CD4-positive, alpha-beta T cell treated with Interleukin-21 for 1 hour (primary cell): ENCODE results near the gene NDST1.

ENCODE experiments used
- DNase-seq: peaks from one replicate; pipeline ENCODE4 v3.0.0-alpha.2; 2020

NDST1 gene

GRCh38 chr5:150489360-150490295 lies 18.3 kb upstream of the NDST1 start:
- no peak for DNase-seq

- no peak for DNase-seq
These were observed 17.6 kb upstream of the NDST1 start for GRCh38 chr5:150490296-150490669.

GRCh38 chr5:150490754-150491153 lies 17.2 kb upstream of the NDST1 start:
- no peak for DNase-seq

GRCh38 chr5:150491876-150492275 lies 16.1 kb upstream of the NDST1 start:
- DNase-seq = no peak

- no peak for DNase-seq
These were observed 15.3 kb upstream of the NDST1 start for GRCh38 chr5:150492621-150493020.

- DNase-seq = no peak
These were observed 11.8 kb upstream of the NDST1 start for GRCh38 chr5:150496098-150496497.

GRCh38 chr5:150496534-150496933 lies 11.4 kb upstream of the NDST1 start:
- no peak for DNase-seq

GRCh38 chr5:150497274-150497988 lies 10.5 kb upstream of the NDST1 start:
- no peak for DNase-seq

- no peak for DNase-seq
These were observed 10.0 kb upstream of the NDST1 start for GRCh38 chr5:150497989-150498317.

GRCh38 chr5:150498501-150498900 lies 9.4 kb upstream of the NDST1 start:
- DNase-seq = no peak

- no peak for DNase-seq
These were observed 9.0 kb upstream of the NDST1 start for GRCh38 chr5:150498971-150499370.

- DNase-seq = no peak
These were observed 8.4 kb upstream of the NDST1 start for GRCh38 chr5:150499437-150499956.

- DNase-seq = no peak
These were observed 7.5 kb upstream of the NDST1 start for GRCh38 chr5:150500328-150500841.

GRCh38 chr5:150500905-150501304 lies 7.0 kb upstream of the NDST1 start:
- DNase-seq = no peak

GRCh38 chr5:150502106-150502505 lies 5.8 kb upstream of the NDST1 start:
- DNase-seq = no peak

- no peak for DNase-seq
These were observed 5.1 kb upstream of the NDST1 start for GRCh38 chr5:150502847-150503246.

- no peak for DNase-seq
These were observed 4.5 kb upstream of the NDST1 start for GRCh38 chr5:150503386-150503785.

GRCh38 chr5:150503977-150504620 lies 3.8 kb upstream of the NDST1 start:
- no peak for DNase-seq

- DNase-seq = no peak
These were observed 2.9 kb upstream of the NDST1 start for GRCh38 chr5:150505041-150505511.

GRCh38 chr5:150505816-150506215 lies 2.1 kb upstream of the NDST1 start:
- DNase-seq = no peak

GRCh38 chr5:150506571-150507473 lies 1.1 kb upstream of the NDST1 start:
- DNase-seq = no peak

- no peak for DNase-seq
These were observed 328 bp downstream of the NDST1 start for GRCh38 chr5:150508277-150508640.
